Mammary epithelial cell (primary cell): ENCODE measurements around the gene STOX1.

Experiments
- EZH2 ChIP-seq: IDR thresholded peaks from 2 replicates; pipeline ENCODE4 v1.6.1; 2012; ENCODE audit warnings: low read length, inconsistent platforms, borderline replicate concordance
- TF ChIP-seq, protein P1 (sequence below), 2 donors: IDR thresholded peaks in 1 of 2; conservative IDR thresholded peaks in 1 of 2; 2 replicates each; pipeline ENCODE4 v1.5.1; 2011 to 2012; ENCODE audit warnings: inconsistent platforms in 2 of 2, low read length in 2 of 2, mild to moderate bottlenecking in 2 of 2, control low read depth in 1 of 2, low read depth in 1 of 2; ENCODE audit not compliant: insufficient read depth in 1 of 2; ENCODE audit errors: extremely low read depth in 1 of 2

- TF ChIP-seq, protein P1, sequence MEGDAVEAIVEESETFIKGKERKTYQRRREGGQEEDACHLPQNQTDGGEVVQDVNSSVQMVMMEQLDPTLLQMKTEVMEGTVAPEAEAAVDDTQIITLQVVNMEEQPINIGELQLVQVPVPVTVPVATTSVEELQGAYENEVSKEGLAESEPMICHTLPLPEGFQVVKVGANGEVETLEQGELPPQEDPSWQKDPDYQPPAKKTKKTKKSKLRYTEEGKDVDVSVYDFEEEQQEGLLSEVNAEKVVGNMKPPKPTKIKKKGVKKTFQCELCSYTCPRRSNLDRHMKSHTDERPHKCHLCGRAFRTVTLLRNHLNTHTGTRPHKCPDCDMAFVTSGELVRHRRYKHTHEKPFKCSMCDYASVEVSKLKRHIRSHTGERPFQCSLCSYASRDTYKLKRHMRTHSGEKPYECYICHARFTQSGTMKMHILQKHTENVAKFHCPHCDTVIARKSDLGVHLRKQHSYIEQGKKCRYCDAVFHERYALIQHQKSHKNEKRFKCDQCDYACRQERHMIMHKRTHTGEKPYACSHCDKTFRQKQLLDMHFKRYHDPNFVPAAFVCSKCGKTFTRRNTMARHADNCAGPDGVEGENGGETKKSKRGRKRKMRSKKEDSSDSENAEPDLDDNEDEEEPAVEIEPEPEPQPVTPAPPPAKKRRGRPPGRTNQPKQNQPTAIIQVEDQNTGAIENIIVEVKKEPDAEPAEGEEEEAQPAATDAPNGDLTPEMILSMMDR (conservative IDR thresholded peaks at IDR 0.05 in 1 of 2, IDR thresholded peaks at IDR 0.05 in 1 of 2; ENCODE audit: extremely low read depth in 1 of 2, insufficient read depth in 1 of 2, low read depth in 1 of 2, low read length in 2 of 2) = no peak
- no peak for TF ChIP-seq EZH2
Observed at GRCh38 chr10:68790476-68790875, 36.9 kb upstream of the STOX1 start.
